Placental pericyte (primary cell): ENCODE data around the gene ADSS2. TPM values are rescaled to one million over a fixed set of nuclear protein-coding genes. Genes with fewer than 3 reads are reported as not detected.

Experiments used
- total RNA-seq: library from RNA; depleted of rRNA; stranded (reverse); fragments of >200 nt; gene quantifications from 2 replicates; pipeline ENCODE4 v1.2.3, GENCODE V29; 2012

ADSS2 gene
- total RNA-seq = 42.0 and 60.3 TPM in 2 replicates

GRCh38 chr1:244451539-244451950 lies at the start of gene ADSS2:
Gene ADSS2 (minus strand): TSS chr1:244451909. CDS start chr1:244451817, 92 bp downstream.

GRCh38 chr1:244461245-244462071 lies 9.7 kb upstream of the ADSS2 start, which contains the start of gene CATSPERE:
Gene CATSPERE (plus strand): TSS chr1:244461273. CDS start chr1:244461430, 157 bp downstream.

Other genes with a start within 250 kb of the ADSS2 start
- gene CATSPERE, start 9.4 kb upstream of the ADSS2 start, total RNA-seq = 0.66 and 1.3 TPM in 2 replicates
- 34.1 and 64.1 TPM in 2 replicates for gene DESI2, start 201.2 kb upstream of the ADSS2 start, total RNA-seq